ENCODE results near the gene QRFPR.

The QRFPR gene

GRCh38 chr4:121397434-121397833 is 16.6 kb upstream of the QRFPR start:
- DNase-seq (ENCODE audit: insufficient read length, low spot score) (no peak), FAIRE-seq (no peak)
- TF ChIP-seq CTCF (IDR thresholded peaks at IDR 0.05; ENCODE audit: insufficient read depth, missing control alignments), result no peak

GRCh38 chr4:121392426-121393086 is 11.7 kb upstream of the QRFPR start:
- TF ChIP-seq CTCF (IDR thresholded peaks at IDR 0.05; ENCODE audit: insufficient read depth, missing control alignments), result no peak
- FAIRE-seq (no peak), DNase-seq (ENCODE audit: insufficient read length, low spot score) (no peak)

- DNase-seq (ENCODE audit: insufficient read length, low spot score) (no peak), FAIRE-seq (no peak)
- TF ChIP-seq CTCF (IDR thresholded peaks at IDR 0.05; ENCODE audit: insufficient read depth, missing control alignments), result no peak
These were observed 9.5 kb upstream of the QRFPR start for GRCh38 chr4:121390335-121390734.

- no peak for TF ChIP-seq CTCF (IDR thresholded peaks at IDR 0.05; ENCODE audit: insufficient read depth, missing control alignments)
These were observed 1.5 kb downstream of the QRFPR start for GRCh38 chr4:121379276-121379675.

GRCh38 chr4:121377076-121377475 is 3.7 kb downstream of the QRFPR start:
- DNase-seq (ENCODE audit: insufficient read length, low spot score) (no peak), FAIRE-seq (no peak)
- no peak for TF ChIP-seq CTCF (IDR thresholded peaks at IDR 0.05; ENCODE audit: insufficient read depth, missing control alignments)

More at GRCh38 chr4:121379276-121379675, 1.5 kb downstream of the QRFPR start:
- no peak for FAIRE-seq
- DNase-seq (ENCODE audit: insufficient read length, low spot score), result no peak

GRCh38 chr4:121376556-121376955 is 4.3 kb downstream of the QRFPR start:
- DNase-seq (ENCODE audit: insufficient read length, low spot score) (no peak), FAIRE-seq (no peak)
- no peak for TF ChIP-seq CTCF (IDR thresholded peaks at IDR 0.05; ENCODE audit: insufficient read depth, missing control alignments)

- DNase-seq (ENCODE audit: insufficient read length, low spot score) (no peak), FAIRE-seq (no peak)
- no peak for TF ChIP-seq CTCF (IDR thresholded peaks at IDR 0.05; ENCODE audit: insufficient read depth, missing control alignments)
These were observed 4.7 kb downstream of the QRFPR start for GRCh38 chr4:121376097-121376496.

Measured in D721Med (cell line).